ENCODE data around the gene KCNT1.

The KCNT1 gene

DNA sequence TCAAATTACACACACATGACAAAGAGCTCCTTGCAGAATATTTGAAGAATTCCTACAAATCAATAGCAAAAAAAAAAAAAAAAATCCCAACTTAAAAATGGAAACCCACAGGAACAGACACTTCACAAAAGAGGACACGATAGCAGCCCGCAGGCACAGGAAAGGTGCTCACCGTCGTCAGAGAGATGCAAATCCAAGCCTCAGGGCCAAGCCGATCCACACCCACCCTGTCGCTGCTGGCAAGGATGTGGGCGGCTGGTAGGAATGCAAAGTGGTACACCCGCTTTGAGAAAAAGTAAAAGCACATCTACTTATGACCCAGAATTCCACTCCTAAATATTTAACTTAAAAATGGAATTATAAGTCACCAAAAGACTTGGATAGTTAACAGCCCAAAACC lies 28.0 kb upstream of the KCNT1 start:
- DNase-seq, result no peak

DNA sequence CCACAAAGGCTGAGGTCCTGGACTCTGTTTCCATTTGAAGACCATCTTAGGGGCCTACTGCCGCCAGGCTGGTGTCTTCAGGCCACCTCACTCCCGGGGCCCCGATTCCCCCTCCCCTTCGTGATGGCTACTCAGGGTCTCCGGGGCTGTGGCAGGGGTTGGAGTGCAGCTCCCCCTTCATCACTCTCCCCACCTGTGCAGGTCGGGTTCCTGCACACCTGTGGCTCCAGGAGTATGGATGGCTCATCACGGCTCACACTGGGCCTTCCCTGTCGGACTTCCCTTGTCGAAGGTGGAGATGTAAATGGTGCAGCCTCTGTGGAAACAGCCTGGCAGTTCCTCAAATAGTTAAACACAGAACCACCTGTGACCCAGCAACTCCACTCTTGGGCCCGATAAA lies 27.0 kb upstream of the KCNT1 start:
- DNase-seq, result no peak

DNA sequence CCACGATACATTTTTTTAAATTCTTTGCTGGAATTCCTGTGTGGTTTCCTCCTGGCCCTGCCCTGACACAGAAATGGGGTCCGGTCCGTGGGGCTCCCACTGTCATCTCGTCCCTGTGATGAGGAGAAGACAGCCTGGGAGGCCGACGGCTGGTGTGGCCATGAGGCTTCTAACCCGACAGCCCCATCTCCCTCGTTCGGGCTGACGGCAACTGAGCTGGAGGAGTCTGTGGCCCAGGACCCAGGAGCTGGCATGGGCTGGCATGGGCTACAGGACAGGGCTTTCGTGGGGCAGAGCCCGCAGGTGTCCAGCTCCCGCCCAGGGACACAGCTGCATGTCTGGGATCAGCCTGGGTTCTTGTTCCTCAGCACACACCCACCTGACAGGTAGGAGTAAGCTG lies 25.1 kb upstream of the KCNT1 start:
- no peak for DNase-seq

DNA sequence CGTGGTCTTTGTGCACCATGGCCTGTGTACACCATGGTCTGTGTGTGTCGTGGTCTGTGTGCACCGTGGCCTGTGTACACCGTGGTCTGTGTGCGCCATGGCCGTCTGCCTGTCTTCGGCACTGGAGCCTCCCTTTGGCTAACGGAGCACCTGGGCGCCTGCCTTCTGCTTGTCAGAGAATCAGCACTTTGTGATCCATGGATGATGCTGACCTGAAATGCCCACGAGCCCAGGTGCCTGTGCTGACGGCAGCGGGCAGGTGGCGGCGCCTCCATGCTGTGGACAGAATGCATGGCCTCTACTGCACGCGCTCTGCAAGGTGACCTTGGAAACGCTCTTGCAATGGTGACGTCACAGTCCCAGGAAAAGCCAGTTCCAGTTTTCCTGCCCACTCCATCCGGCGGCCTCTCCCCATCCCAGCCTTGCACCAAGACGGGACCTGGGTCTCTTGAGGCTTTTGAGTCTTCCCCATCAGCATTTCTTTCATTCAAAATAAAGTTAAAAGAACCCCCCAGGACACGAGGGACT lies 24.3 kb upstream of the KCNT1 start:
- DNase-seq, result no peak

DNA sequence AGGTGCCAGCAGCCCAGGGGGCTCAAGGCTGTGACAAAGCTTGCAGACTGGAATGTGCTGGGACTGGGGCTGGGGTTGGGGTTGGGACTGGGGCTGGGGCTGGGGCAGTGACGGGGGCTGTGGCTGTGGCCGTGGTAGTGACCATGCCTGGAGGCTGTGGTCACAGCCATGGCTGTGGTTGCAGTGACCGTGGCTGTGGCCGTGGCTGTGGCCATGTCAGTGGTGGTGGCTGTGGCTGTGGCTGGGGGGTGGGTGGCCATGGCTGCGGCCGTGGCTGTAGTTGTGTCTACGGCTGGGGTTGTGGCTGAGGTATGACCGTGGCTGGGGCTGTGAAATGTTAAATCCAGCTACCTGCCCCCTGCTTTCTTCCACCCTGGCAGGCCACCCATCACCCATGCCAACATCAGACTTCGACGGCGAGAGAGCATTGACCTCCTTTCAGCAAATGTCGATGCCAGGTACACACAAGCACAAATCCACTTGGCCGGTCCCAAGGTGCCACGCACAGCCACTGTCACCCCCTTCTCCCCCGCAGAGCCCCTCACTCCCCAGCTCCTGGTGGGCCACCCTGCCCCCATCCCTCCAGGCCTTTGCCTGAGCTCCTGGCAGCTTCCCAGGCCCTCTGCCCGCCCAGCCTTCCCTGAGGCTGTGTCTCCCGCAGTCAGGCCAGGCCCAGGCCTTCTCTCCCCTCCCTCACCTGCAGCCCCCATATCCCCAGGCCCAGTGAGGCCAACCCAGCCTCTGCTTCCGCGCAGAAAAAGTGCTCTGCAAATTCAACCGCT lies 23.6 kb upstream of the KCNT1 start:
- no peak for DNase-seq

DNA sequence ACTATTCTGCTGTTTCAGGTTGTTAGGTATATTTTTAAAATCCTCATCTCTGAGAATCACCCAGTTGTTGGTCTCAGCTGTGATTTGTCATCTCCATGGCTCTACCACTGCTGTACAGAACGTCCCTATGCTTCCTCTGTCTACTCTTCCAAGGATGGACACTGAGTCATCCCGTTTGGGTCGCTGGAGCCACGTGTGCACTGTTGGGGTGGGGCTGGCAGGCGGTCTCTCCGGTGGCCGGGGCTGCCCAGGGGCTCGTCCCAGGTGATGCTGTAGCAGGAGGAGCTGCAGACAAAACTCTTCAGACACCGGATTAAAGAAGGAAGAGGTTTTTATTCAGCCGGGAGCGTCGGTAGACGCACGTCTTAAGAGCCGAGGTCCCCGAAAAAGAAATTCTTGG lies 21.9 kb upstream of the KCNT1 start:
- DNase-seq, result no peak

DNA sequence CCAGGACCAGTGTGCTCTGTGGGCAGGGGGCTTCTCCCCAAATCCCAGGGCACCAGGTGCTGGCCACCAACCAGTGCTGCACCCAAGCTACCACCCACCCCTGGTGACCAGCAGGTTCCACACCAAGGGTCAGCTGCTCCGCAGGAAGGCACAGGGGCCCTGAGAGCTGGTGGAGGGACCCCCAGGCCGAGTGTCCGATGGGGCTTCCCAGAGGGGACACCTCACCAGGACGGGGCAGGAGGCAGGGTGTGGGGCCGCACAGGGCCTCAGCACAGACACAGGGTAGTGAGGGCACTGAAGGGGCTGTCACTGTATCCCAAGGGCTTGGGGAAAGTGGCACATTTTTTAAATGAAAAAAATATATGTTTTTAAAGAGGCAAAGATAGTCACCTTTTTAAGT lies 20.8 kb upstream of the KCNT1 start:
- no peak for DNase-seq

DNA sequence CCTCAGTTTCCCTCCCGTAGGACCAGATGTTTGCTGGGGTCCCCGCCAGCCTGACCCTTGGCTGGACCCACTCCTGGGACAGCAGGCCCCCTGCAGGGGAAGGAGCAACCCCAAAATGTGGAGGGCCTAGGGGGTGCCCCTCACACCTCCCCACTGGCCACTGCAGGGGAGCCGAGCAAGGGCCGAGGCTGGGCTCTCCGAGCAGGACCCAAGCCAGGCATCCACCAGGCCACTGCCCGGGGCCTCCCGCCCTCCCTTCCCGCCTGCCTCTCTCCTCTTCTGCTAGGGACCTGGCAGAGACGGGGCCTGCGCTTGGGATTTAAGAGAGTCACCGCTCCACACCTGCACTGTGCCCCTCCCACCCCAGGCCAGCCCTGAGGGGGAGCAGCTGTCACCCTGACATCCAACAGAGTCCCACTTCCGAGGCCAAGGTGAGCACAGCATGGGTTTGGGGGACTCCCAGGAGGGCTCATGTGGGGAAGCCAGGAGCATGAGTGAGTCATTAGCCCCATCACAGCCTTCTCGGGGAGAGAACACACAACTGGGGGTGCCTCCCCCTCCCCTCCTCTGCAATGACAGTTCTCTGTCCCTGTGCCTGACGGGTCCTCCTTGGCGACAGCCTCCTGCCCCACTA lies 18.5 kb upstream of the KCNT1 start:
- DNase-seq, result no peak

DNA sequence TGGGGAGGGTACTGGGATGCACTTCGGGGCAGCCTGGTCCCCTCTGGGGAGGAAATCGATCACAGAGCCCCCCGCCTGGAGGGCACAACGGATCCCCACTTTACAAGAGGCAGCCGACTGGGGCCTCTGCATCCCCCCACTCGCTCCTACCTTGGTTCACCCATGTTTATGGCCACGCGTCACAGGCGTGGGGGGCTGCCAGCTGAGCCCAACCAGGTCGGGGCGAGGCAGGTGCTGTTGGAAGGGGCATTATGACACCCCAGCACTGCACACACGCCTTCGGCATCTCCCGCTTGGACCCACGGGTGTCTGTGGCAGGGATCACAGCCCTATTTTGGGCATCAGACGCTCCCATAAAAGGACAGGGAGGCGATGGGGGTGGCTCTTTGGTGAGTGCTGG lies 17.3 kb upstream of the KCNT1 start:
- DNase-seq, result no peak

DNA sequence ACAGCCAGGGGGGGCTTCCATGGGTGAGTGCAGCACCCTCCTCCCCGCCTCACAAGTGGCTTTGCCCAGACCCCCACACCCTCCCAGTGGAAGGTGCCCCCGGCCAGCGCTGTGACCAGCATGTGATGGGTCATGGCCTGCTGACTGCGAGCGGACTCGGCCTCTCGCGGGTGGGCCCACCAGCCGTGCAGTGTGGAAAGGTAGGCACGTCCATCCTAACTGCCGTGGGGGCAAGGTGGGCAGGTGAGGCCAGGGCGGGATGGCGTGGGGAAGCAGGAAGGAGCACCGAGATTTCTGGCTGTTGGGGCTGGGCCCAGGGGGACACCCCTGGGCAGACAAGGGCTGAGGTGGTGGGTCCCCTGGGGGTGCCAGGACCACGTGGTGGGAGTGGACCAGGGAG lies 14.8 kb upstream of the KCNT1 start:
- DNase-seq, result no peak

DNA sequence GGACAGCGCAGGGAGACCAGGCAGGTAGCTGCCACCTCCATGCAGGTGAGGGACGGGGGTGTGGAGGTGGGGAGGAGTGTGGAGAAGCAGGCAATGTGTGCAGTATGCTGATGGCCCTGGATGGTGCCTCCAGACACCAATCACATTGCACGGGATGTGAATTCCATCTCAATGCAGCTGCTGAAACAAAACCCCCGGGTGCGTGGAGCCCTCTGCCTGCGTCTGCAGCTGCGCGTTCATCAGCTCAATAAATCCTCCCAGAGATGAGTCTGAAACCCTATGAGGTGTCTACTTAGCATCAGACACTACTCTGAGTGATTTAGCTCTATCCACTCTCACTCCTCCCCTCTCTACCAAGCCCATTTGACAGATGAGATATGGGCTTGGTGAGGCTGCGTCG lies 13.0 kb upstream of the KCNT1 start:
- DNase-seq, result no peak

DNA sequence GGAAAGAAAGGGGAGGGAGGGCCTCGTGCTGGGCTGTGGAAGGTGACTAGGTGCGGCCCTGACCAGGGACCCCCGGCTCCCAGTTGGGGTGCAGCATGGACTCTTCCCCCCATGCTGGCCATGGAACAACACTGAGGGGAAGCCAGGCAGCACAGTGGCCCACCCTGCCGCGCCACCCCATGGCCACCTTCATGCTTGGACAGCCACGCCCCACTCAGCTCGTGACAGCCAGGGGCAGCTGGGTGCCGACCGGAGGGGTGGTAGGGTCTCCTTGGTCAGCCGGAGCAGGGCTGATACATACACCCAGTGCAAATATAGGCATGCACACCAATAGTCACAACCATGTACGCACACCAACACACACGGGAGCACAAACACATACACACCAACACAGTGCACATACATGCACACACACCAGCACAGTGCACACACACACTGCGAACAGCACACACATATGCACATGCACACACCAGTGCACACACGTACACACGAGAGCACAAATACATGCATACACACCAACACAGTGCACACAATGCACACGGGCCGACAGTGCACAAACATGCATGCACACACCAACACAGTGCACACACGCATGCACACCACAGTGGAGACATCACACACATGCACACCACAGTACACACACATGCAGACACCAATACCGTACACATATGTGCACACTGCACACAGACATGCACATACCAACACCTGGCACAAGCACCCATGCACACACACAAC lies 11.0 kb upstream of the KCNT1 start:
- no peak for DNase-seq

DNA sequence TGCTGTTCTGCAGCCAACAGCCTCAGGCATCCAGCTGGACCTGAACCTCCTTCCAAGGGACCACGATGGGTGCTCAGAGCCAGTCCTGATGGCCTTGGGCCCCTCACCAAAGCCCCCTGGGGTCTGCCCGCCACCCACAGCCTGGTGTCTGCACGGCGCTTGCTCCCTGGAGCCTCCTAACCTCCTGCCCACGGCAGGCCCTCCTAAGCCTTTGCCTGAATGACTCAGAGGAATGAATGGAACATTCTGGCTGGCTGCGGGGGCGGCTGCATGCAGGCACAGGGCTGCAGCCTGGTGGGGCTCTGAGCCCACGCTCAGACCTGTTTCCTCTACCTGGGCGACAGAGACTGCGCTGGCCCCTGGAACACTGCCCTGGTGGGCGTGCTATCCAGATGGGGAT lies 9.6 kb upstream of the KCNT1 start:
- no peak for DNase-seq

DNA sequence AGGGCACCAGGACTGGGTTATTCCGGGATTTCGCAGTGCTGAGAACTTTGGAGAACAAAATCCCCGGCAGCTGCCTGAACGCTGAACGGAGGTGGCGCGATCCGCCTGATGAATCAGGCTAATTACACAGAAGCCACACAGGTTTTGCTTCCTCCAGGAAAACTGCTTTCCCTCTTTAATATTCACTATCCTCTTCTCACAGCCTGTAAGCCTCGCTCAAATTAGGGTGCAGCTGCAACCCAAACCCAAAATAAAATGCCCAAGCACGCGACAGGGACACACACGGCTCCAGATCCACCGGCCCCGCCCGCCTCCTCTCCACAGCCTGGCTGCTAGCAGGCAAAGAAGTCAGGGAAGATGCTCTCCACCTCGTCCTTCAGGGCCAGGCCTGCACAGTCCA lies 8.7 kb upstream of the KCNT1 start:
- DNase-seq, result no peak

DNA sequence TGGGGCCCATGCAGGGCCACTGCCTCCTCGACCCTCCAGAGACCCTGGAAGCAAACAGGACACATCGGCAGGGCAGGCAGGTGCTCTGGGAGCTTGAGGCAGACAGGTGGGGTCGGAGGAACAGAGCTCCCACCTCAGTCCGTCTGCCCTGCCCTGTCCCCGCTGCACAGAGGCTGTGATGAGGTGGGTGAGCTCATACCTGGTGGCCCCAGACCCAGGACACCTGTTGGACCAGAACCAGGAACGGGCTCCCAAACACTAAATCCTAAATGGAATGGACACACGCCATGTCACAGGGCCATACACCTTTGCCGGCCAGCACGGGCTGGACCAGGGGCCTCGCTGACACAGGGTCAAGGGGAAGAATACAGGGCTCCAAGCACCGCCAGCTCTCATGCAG lies 8.2 kb upstream of the KCNT1 start:
- no peak for DNase-seq

DNA sequence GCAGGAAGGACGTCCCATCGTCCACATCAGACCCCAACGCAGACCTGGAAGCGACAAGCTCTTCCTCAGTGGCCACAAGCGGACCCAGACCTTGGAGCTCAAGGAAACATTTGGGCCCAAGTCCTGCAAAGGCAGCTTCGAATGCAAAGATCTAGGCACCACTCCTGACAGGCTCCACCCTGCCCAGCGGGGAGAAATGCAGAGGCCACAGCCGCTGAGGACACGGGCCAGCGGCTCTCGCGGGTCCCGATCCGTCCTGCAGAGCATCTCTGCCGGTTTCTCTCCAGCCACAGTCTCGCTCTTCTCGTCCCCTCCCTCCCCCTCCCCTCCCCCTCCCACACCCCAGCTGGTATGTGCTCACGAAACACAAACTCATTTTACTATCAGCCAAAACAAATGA lies 7.6 kb upstream of the KCNT1 start:
- DNase-seq, result no peak

DNA sequence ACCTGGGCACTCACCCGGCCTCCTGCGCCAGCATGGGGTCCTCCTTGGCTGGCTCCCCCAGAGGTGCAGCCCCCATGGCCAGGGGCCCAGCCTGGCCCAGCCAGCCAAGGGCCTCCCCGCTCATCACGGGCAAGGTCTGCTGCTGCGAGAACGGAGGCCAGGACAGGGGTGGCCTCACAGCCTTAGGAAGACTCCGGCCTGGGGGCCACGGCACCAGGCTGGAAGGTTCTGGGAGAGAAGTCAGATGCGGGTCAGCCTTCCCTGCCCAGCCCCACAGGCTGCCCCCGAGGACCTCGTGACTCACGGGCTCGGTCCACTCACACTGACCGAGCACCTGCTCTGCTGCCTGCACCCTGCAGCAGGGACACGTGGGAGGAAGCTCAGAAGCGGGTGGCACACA lies 6.9 kb upstream of the KCNT1 start:
- no peak for DNase-seq

DNA sequence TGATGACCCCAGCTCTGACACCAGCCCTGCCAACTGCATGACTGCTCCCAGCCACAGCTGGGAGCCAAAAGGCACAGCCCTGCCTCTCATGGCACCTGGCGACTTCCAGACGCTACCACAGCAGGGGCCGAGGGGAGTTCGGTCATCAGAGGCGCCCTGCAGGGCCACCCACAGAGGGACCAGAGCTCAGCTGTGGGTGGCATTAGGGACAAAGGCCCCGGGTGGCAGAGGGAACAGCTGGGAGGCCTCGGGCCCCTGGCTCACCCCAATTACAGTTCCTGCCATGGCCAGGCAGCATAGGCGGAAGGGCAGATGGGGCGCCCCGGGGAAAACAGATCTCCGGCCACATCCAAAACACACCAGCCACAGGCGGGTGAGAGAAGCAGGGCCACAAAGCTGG lies 6.3 kb upstream of the KCNT1 start:
- no peak for DNase-seq

DNA sequence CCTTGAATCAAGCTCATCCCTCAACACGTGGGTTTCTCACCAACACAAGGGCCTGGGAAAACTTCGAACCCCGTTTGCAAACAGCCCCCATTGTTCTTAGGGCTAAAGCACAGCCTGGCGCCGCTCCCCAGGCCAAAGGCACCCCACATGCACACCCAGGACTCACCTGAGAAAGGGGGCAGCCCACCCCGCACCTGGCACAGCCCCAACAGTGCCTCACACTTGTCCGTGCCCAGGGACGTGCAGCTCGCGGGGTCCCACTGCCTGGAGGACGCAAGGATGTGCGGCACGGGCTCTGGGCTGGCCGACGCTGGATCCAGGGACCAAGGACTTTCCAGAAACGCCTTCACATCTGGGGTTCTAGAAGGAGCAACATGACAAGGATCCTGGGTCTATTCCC lies 5.5 kb upstream of the KCNT1 start:
- no peak for DNase-seq

DNA sequence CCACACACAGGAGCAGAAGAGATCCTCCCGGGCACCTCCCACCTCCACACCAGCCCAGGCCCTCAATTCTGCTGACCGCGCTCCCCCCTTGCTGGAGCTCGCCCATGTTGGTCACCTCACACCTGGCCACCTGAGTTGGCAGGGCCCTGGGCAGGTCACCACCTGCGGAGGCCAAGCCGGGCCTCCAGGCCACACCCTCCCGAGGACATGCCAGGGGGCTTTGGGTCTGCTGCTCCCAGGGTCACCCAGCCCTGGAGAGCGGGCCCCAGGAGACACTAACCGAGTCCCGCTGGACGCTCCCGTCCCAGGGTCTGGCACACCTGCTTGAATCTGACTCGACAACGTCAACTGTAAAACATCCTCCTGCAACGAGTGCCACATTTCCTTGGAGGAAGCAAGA lies 4.8 kb upstream of the KCNT1 start:
- DNase-seq, result no peak

DNA sequence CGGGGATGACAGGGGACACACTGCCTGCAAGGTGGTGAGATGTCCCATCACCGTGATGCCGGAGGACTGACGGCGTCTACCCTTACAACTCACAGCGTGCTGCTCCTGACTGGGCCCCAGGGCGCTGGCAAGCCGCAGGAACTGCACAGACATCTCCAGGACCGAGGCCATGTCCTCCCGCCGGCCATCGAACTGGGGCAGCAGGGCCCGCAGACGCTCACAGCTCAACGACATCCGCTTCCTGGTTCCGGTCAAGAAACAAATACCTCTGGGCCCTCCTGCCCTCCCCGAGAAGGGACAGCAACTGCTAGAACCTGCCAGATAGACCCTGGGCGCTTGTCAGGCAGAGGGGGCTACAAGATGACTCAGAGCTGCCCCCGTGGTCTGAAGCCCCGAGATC lies 3.7 kb upstream of the KCNT1 start:
- no peak for DNase-seq

DNA sequence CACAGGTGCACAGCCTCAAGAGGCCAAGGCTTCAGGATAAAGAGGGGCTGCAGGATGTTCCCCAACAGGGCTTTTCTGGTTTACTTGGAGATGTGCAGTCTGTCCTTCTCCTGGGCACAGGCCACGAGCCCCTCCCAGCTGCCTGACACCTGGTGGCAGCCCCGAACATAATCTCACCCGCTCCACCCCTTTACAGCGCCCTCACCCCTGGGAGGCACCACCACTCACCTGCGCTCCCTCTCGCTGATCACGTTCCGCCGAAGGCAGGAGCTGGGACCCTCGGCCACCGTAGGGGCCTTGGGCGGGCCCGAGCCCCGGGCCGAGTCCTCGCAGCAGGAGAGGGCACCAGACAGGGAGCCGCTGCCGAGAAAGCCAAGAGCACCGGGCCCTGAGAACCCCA lies 3.2 kb upstream of the KCNT1 start:
- no peak for DNase-seq

DNA sequence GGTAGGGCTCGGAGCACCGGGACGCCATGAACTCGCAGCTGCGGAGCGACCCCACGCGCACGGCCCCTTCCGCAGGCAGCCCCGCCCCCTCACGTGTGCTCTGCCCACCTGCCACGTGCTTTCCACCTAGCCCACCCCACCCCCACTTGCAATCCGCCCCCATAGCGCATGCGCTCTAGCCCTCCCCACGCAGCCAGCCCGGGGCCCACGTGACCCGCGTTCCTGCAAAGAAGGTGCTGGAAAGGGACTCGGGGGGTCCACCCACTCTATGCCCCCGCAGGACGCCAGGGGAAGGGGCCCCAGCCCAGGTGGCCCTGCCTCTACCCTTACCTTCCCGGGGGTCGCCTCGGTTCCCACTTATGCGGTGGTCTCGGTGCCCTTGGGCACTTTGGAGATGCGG lies 2.5 kb upstream of the KCNT1 start, which contains the start of gene SOHLH1:
SOHLH1 (minus strand) TSS at position 42 of the 400 bp plus-strand sequence; CDS start at position 28, 14 bp downstream.
- no peak for DNase-seq

DNA sequence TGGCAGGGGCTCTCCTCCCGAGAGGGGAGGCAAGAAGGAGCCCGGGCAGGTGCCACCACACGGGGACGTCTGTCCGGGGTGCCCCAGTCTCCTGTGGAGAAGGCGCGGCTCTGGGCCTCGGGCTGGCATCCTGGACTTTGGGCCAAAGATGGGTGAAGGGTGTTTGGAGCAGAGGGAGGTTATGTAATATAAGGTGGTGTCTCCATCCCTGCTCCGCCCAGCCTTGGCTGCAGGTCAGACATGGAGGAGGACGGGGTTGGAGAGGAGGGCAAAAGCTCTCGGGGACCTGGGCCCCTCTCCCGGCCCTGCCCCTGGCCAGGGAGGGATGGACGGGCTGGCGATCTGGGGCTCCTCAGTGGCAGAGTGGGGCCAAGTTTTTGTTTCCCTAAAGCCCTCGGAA lies 1.5 kb upstream of the KCNT1 start:
- no peak for DNase-seq

All from DMS79 treated with DMSO at 0.1 percent for 48 hours (cell line).